ENCODE results near the gene UGT2A1.

Gene UGT2A1

GRCh38 chr4:69584135-69584534 lies 68.9 kb downstream of the UGT2A1 start:
- no peak for DNase-seq

- no peak for DNase-seq
These were observed 69.5 kb downstream of the UGT2A1 start for GRCh38 chr4:69583543-69583942.

- no peak for DNase-seq
These were observed 75.8 kb downstream of the UGT2A1 start for GRCh38 chr4:69577245-69577644.

- no peak for DNase-seq
These were observed 76.7 kb downstream of the UGT2A1 start for GRCh38 chr4:69576251-69576877.

- no peak for DNase-seq
These were observed 84.3 kb downstream of the UGT2A1 start for GRCh38 chr4:69568787-69569186.

GRCh38 chr4:69563424-69563823 lies 89.6 kb downstream of the UGT2A1 start:
- DNase-seq = no peak

GRCh38 chr4:69549651-69550050 lies 103.4 kb downstream of the UGT2A1 start:
- DNase-seq = no peak

GRCh38 chr4:69546134-69546765 lies 106.8 kb downstream of the UGT2A1 start:
- DNase-seq = no peak
